HG03097 (cell line): ENCODE results near the gene RANBP3.

Source experiments
- ATAC-seq: cut with Tn5 transposase; IDR thresholded peaks from one replicate; pipeline ENCODE4 v1.9.1; 2021; ENCODE audit not compliant: unreplicated experiment, low FRiP score

RANBP3 gene

DNA sequence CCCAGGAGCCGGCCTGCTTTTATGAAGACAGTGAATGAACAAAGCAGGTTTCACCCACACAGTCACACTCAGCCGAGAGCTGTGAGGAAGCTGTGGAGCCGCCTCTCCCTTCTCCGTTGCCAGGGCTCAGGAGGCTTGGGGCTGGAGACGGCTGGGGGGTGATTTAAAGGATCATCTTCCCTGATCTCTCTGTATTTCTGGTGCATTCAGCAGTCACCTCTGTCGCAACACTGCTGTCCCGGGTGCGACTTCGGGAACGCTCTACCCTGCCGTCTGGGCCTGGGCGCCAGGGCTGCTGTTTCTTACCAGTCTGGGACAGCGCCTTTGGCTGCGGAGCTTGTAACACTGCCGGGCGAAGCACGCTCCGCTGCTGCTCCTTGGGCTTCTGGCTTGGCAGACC is 45.8 kb downstream of the RANBP3 start:
- no peak for ATAC-seq

DNA sequence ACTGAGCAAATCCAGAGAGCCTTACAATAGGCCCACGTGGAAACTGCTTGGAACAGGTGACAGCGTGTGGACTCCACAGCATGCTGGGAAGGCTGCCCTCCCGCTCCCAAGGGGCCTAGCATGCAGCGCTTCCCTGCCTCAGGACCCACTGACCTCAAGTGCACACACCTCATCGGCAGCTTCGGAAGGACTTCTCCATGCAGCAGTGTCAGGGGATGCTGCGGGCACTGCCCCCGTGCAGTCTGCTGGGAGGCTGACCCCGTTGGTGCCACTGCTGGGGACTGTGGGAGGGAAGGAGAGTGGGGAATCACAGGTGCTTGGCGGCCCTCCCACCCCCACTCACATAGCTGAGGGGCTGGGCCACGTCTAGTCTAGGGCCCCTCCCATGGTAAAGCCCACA is 46.7 kb downstream of the RANBP3 start:
- no peak for ATAC-seq

DNA sequence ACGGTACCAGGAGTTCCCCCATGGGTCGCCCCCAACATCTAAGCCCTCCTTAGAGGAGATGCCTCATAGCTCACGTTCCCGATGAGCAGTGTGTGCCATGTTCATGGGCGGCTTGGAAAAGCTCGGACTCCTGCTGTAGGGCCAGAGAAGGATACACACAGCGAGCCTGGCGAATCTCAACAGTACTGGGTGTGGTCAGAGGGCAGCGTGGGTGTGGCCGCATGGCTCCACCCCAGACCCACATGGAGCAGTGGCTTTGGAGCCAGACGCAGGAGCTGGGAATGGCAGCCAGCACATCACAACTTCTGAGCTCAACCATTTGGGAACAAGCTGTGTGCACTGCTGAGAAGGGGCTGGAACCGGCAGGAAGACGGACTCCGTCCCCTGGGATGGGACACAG is 48.3 kb downstream of the RANBP3 start:
- no peak for ATAC-seq

DNA sequence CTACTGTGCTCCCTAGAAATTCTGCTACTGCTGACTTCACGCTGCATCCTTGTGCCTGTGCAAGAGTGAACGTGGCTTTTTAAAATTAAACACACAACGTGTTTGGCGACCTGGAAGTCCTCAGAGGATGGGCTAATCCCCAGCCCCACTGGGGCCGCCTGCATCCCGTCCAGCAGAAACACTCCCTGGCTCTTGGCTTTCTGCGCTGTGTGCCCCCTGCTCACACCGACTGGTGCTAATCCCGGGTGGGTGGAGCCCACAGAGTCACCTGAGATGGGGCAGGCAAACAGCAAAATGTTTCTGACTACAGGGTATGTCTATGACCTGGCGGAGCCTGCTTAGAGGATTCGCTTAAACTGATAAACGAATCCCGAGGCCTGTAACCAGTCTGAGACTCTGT is 48.8 kb downstream of the RANBP3 start:
- no peak for ATAC-seq

DNA sequence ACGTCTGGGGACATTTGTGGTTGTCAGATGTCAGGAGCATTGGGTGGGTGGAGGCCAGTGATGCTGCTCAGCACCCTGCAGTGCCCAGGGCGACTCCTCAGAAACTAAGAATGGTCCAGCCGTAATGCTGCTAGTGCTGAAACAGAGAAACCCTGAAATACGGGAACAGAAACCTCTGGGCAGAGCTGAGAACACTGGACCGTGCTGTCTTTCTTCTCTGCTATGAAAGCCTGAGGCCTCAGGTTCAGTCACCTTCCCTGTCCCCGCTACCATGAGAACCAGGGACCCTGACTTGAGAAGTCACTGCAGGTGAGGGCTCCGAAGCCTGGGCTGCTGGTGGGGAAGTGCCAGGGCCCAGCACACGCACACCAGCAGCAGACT is 50.5 kb downstream of the RANBP3 start:
- no peak for ATAC-seq

DNA sequence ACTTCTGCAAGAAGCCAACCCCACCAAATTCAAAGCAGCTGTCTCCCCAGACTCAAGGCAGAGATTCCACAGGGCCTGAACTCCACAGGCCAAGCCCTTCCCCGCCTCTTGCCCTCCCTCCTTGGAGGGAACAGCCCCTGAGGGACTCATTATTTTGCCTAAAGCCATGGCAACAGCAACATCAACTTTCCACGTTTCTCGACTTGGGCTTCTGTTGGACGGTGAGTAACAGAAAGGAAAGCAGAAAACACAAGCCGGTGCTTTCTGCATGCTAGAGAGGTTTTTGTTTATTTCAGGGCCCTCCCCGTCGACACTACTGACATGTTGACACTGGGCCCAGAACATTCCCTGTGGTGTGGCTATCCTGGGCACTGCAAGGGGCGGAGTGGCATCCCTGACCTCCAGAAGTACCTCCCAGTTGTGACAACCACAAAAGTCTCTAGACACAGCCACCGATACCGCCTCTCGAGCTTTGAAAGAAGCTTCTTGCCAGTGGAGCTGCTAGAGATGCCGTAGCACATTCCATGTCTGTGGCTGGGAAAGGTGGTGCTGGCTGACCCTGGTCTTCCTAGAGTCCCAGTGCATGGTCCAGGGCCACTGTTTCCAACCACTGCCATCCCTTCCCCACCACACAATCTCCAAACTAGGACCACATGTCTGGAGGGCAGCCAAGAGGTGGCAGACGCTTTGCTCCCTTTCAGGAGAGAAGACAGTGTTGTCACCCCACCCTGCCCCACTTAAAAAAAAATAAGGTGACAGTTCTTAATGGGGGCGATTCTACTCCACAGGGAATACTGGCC is 51.1 kb downstream of the RANBP3 start:
- ATAC-seq, result no peak

DNA sequence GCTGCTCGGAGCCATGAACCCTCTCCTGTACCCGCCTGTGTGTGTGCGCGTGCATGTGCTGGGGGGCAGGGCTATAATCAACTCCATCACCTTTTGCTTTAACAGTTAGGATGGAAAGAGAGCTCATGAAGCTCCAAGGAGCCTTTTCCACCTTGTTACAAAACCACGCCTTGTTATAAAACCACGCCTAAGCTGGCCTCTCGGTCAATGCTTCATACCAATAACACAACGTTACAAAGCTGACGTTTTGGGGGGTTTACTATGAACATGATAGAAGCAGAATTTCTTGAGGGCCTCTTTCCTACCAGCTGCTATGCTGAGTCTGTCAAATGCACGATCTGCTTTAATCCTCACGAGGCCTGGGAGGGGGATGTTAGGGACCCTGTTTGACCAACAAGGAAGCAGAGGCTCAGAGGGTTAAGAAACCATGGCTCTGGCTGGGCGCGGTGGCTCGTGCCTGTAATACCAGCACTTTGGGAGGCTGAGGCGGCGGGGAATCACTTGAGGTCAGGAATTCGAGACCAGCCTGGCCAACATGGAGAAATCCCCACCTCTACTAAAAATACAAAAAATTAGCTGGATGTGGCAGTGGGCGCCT is 52.0 kb downstream of the RANBP3 start:
- ATAC-seq, result no peak

DNA sequence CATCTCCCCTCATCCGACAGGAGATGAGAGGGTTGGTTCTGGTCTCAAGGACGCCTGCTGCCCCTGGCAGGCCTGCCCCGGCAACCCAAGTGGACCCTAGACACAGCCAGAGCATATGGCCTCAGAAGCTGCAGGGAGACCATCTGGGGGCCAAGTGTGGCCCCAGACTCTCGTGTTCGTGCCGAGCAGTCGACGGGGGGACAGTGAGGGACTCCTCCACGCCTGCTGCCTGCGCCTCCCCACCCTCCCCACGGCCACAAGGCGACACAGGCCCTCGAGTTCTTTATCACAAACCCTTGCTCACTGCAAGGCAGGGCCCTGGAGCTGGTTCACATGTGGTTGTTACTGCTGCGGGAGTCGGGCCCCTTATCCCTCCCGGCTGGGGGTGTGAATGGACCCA is 54.6 kb downstream of the RANBP3 start:
- no peak for ATAC-seq

DNA sequence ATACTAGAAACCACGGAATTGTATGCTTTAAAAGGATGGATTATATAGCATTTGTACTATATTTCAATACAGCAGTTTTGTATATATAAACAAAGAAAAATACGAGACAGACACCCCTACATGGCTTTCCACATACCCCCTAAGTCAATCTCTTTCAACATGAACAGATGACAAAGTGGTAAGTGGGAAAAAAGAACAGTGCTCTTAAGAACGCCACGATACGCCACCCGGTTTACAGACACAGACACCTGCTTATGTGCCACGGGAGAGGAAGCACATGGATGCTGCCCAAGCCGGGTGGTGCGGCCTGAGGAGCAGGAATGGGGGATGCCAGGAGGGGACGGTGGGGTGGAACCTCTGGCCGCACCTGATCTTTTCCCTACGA is 55.8 kb downstream of the RANBP3 start:
- no peak for ATAC-seq

DNA sequence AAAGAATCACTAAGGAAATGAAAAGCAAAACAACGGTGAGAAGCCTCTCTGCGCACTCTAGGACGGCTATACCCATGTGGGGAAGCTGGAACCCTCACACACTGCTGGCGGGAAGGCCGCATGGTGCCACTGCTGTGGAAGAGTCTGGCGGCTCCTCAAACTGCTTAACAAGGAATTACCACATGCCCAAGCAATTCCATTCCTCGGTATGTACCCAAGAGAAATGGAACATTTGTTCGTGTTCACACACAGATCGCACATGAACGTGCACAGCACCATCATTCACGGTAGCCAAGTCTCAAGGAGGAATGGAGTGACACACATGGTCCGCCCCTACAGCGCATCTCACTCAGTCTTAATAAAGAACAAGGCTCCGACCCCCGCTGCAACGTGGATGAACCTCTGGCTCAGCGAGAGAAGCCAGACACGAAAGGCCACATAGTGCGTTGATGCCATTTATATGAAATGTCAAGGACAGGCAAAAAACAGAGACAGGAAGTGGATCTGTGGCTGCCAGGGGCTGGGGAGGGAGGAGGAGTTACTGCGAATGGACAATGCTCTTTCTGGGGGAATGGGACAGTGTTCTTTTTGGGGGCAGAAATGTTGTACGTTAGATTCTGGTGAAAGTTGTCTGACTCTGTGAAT is 56.3 kb downstream of the RANBP3 start:
- no peak for ATAC-seq

DNA sequence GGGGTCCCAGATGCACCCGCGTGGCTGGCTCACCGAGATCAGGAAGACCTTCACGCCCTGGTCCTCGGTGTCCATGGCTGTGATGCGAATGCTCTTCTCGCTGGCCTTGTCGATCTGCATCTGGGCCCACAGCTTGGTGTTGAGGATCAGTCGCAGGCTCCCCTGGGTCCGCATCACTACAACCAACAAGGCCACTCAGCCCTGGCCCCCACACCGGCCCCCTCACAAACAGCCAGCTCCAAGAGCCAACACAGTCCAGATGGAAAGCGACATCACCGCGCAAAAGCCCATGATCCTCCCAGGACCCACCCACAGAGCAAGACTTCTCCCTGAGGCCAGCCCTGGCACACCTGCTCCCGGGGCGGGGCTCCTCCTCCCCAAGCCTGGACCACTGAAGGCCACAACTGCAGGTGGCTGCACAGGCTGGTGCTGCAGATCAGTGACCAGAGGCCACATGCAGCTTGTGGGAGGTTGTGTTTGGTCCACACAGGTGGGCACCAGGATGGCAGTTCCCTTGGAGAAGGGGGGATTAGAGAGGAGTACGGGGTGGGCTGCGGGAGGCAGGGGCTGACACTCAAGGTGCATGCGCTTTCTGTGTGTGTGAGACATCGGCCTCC is 59.4 kb downstream of the RANBP3 start:
- ATAC-seq, result no peak

DNA sequence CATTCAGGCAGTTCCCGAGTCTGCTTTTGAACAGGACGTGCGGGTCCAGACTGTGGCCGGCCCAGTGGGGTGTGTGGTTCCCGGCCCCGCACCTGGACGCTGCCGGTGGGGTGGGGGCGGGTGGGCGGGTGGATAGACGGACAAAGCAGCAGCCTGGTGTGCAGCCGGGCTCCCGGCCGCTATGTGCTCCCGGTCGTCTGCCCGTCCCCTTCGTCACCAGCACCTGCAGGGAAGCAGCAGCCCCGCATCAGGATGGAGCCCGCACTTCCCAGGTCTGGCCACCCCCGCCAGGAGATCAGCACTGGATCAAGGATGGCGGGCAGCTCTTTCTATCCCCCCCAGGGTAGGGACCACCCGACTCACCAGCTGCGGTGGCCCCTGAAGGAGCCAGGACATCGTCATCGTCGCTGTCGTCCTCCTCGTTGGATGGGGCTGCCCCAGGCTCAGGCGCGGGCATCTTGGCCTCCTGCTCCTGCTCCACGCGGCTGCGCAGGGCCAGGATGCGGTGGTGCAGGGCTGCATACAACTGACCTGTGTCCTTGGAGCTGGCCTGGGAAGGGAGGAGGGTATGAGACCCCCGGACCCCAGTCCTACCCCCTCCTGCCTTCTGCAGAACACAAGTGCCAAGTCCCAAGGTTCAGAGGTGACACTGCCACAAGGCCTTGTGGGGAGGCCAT is 60.4 kb downstream of the RANBP3 start:
- ATAC-seq, result no peak

DNA sequence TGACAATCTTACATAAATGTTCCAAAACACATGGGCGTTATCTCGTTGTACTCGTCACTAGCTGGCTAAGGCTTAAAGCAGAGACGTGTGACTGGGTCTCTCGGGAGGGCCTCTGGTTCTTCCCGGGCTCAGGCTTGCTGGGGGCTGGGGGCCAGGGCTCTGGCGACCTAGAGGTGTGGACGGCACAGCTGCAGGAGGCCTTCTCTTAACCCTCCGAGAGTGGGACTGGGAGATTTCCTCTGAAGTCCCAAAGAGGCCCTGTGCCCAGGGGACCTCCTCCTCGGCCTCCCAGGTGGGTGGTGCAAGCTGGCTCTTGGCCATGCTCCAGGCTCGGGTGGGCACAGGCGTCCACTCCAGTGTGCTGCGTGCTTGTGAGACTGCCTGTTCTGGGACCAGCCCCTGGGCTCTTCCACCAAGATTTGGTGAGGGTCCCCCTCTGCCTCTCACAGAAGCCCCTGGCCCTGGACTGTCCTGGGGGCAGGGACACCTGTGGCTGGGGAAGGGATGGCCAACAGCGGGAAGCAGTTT is 61.7 kb downstream of the RANBP3 start:
- ATAC-seq, result no peak

DNA sequence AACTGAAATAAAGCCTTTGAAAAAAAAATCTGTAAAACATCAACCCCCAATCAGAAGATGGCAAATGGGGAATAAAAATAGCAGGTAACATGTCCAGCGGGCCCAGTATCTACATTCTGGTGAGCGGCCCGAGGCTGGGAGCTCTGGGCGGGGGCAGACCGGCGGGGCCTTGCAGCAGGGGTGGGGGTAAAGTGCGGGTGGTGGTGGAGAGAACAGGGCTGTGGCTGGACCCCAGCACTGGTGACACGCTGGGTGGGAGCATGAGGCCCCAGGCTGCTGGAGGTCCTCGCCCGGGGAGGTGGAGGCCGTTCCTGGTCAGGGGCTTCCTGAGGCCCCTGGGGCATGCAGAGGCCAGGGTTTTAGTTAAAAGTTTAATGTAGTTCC is 62.2 kb downstream of the RANBP3 start:
- ATAC-seq, result no peak

DNA sequence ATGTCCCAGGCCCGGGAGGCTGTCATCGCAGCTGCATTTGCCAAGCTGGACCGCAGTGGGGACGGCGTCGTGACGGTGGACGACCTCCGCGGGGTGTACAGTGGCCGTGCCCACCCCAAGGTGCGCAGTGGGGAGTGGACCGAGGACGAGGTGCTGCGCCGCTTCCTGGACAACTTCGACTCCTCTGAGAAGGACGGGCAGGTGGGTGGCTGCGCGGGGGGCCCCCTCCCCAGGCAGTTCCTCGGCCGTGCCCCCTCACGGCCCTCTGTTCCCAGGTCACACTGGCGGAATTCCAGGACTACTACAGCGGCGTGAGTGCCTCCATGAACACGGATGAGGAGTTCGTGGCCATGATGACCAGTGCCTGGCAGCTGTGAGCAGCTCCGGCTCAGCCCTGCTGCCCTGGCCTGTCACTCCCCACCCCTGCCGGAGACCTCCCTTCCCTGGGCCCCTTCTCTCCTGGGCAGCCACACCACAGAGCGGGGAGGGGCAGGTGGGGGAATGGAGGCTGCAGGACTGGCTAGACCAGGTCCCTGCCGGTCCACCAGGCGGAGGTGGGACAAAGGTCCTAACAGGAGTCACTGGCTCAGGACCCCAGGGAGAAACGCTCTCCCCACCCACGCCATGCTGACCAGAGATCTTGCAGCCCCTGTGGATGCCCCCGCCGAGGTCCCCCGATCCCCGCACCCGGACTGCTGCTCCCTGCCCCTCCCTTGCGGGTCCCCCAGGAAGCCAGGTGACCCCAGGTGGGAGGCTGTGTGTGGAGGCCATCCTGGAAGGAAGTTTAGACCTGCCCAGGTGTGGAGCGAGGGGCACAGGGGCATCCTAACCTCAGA is 62.8 kb downstream of the RANBP3 start:
- no peak for ATAC-seq

DNA sequence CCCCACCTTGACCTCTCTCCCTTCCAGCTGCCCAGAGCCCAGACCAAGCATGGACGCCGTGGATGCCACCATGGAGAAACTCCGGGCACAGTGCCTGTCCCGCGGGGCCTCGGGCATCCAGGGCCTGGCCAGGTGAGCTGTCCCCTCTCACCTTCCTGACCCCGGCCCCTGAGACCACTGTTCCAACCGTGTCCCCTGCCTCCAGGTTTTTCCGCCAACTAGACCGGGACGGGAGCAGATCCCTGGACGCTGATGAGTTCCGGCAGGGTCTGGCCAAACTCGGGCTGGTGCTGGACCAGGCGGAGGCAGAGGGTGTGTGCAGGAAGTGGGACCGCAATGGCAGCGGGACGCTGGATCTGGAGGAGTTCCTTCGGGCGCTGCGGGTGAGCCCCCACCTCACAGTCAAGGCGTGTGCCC is 63.6 kb downstream of the RANBP3 start:
- ATAC-seq, result no peak

DNA sequence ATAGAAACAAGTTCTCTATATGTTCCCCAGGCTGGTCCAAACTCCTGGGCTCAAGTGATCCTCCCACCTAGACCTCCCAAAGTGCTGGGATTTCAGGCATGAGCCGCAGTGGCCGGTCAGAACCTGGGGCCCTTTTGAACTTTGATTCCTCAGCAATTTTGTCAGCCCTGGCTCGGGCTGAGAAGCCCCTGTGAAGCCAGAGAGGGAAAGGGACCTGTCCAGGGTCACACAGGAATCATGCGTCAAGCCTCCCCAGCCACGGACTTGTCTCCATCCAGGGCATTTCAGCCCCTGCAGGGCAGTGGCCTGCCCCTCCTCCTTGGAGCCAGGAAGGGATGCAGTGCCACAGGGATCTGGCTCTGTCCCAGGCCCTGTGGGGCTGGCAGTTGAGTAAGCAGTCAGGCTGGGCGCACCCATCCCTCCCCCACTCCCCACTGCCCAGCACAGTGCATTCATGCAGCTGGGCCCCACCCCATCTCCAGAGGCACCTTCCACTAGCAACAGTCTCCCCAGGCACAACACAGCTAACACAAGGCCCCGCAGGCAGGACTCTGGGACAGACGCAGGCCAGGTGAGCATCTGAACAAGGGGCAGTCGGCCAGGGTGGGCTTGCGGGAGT is 64.1 kb downstream of the RANBP3 start, which contains the start of gene CAPS:
TSS of gene CAPS (plus strand) at position 516 of the 619 bp plus-strand sequence. CDS start 153 bp downstream, outside the sequence.
- no peak for ATAC-seq

DNA sequence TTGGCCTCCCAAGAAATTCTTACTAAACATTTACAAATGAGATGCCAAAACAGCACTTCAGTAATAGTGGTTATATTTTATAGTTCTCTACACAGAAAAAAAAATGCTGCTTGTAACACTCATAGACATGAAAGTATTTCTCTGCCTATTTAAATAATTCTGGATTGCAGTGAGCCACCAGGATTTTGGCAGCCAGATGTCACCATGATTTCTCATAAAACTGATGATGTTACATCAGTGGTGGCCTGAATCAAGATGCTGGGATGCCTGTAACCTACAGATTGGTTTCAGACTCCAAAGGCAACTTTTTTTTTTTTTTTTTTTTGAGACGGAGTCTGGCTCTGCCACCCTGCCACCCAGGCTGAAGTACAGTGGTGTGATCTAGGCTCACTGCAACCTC is 66.6 kb downstream of the RANBP3 start:
- no peak for ATAC-seq

DNA sequence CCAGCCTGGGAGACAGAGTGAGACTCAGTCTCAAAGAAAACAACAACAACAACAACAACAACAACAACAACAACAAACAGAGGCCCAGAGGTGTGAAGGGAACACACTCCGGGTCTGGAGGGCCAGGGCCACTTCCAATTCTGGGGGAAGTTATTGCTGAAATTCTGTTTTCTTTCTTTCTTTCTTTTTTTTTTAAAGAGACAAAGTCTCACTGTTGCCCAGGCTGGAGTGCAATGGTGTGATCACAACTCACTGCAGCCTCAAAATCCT is 67.4 kb downstream of the RANBP3 start:
- ATAC-seq, result no peak
